CD14-positive monocyte (primary cell): ENCODE results near the gene VSIG1. TPM values are rescaled to one million over a fixed set of nuclear protein-coding genes. Genes with fewer than 3 reads are reported as not detected.

ENCODE experiments used
- DNase-seq, 3 donors: peaks; one replicate each; pipeline ENCODE4 v3.0.0-alpha.2; 2011 to 2022
- H2AFZ ChIP-seq: 2 replicates; pipeline ENCODE4 v1.6.0; 2012; ENCODE audit warnings: mild to moderate bottlenecking, low read depth, low read length, inconsistent platforms; ENCODE audit not compliant: insufficient read depth, poor library complexity, severe bottlenecking
- H3K27ac ChIP-seq, 2 donors: 1 replicate in 1 of 2; 2 replicates in 1 of 2; pipeline ENCODE4 v1.5.1; 2012 to 2013; ENCODE audit warnings: low read length in 2 of 2, control low read depth in 1 of 2, inconsistent platforms in 1 of 2, low read depth in 1 of 2, mild to moderate bottlenecking in 1 of 2
- H3K27me3 ChIP-seq, 2 donors: one replicate each; pipeline versions ENCODE4 v1.6.0 to v1.6.1; 2011 to 2013; ENCODE audit warnings: low read length in 2 of 2; ENCODE audit not compliant: control insufficient read depth in 2 of 2, insufficient read depth in 2 of 2
- H3K36me3 ChIP-seq, 2 donors: replicated peaks in 1 of 2; 1 replicate in 1 of 2; 2 replicates in 1 of 2; pipeline versions ENCODE4 v1.5.1 to v1.6.1; 2012 to 2013; ENCODE audit warnings: low read length in 2 of 2, control low read depth in 1 of 2, inconsistent platforms in 1 of 2, mild to moderate bottlenecking in 1 of 2; ENCODE audit not compliant: insufficient read depth in 2 of 2, control insufficient read depth in 1 of 2
- H3K4me1 ChIP-seq, 2 donors: 1 replicate in 1 of 2; 2 replicates in 1 of 2; pipeline versions ENCODE4 v1.5.1 to v1.6.1; 2012 to 2013; ENCODE audit warnings: low read length in 2 of 2, control low read depth in 1 of 2, inconsistent platforms in 1 of 2, mild to moderate bottlenecking in 1 of 2, moderate library complexity in 1 of 2; ENCODE audit not compliant: insufficient read depth in 2 of 2, control insufficient read depth in 1 of 2
- H3K4me2 ChIP-seq: replicated peaks from 2 replicates; pipeline ENCODE3; 2012; ENCODE audit warnings: low read length, moderate library complexity, mild to moderate bottlenecking; ENCODE audit not compliant: poor library complexity, severe bottlenecking; ENCODE audit errors: extremely low read depth
- H3K4me3 ChIP-seq, 3 experiments: fragments of 200-600 bp in 1 of 3; sonication (generic) in 1 of 3; replicated peaks in 1 of 3; 1 replicate in 2 of 3; 2 replicates in 1 of 3; pipeline ENCODE4 v1.5.1; 2011 to 2013; ENCODE audit warnings: low read length in 3 of 3, mild to moderate bottlenecking in 3 of 3, control low read depth in 2 of 3, low read depth in 2 of 3, inconsistent platforms in 1 of 3, moderate library complexity in 1 of 3
- H3K79me2 ChIP-seq: 2 replicates; pipeline ENCODE4 v1.6.0; 2012; ENCODE audit warnings: mild to moderate bottlenecking, control low read depth, inconsistent platforms, low read length, moderate library complexity; ENCODE audit not compliant: insufficient read depth
- H3K9ac ChIP-seq: 2 replicates; pipeline ENCODE4 v1.6.0; 2017; ENCODE audit warnings: low read length, mild to moderate bottlenecking; ENCODE audit not compliant: insufficient read depth, poor library complexity, severe bottlenecking
- H3K9me3 ChIP-seq, 2 donors: replicated peaks in 1 of 2; 1 replicate in 1 of 2; 2 replicates in 1 of 2; pipeline versions ENCODE4 v1.5.1 to v1.6.1; 2012 to 2013; ENCODE audit warnings: low read length in 2 of 2, control low read depth in 1 of 2; ENCODE audit not compliant: control insufficient read depth in 1 of 2, insufficient read depth in 1 of 2
- H4K20me1 ChIP-seq: 2 replicates; pipeline ENCODE4 v1.6.0; 2012; ENCODE audit warnings: mild to moderate bottlenecking, low read length, control low read depth, moderate library complexity; ENCODE audit not compliant: insufficient read depth
- H3K27ac Mint-ChIP-seq, 7 donors: one replicate each; pipeline ENCODE4 v1.8.0; 2020; ENCODE audit warnings: mild to moderate bottlenecking in 7 of 7, mixed read lengths in 7 of 7, moderate library complexity in 6 of 7, inconsistent platforms in 2 of 7
- H3K27me3 Mint-ChIP-seq, 3 donors: one replicate each; pipeline ENCODE4 v1.8.0; 2021 to 2022; ENCODE audit warnings: low read depth in 3 of 3, mild to moderate bottlenecking in 3 of 3, mixed read lengths in 3 of 3, moderate library complexity in 3 of 3, inconsistent platforms in 1 of 3
- H3K36me3 Mint-ChIP-seq, 2 donors: one replicate each; pipeline ENCODE4 v1.8.0; 2020; ENCODE audit warnings: mixed read lengths in 2 of 2, inconsistent platforms in 1 of 2, mild to moderate bottlenecking in 1 of 2
- H3K4me1 Mint-ChIP-seq: one replicate; pipeline ENCODE4 v1.8.0; 2020; ENCODE audit warnings: mild to moderate bottlenecking, mixed read lengths
- H3K4me3 Mint-ChIP-seq, 2 donors: one replicate each; pipeline ENCODE4 v1.8.0; 2020; ENCODE audit warnings: mild to moderate bottlenecking in 2 of 2, mixed read lengths in 2 of 2, moderate library complexity in 1 of 2
- H3K9me3 Mint-ChIP-seq, 7 donors: one replicate each; pipeline ENCODE4 v1.8.0; 2020 to 2022; ENCODE audit warnings: mixed read lengths in 7 of 7, mild to moderate bottlenecking in 6 of 7, moderate library complexity in 6 of 7, inconsistent platforms in 2 of 7
- CTCF ChIP-seq: fragments of 200-600 bp; IDR thresholded peaks from one replicate; pipeline ENCODE4 v1.8.0; 2022; ENCODE audit warnings: antibody characterized with exemption, mild to moderate bottlenecking
- WGBS: methylation state at CpG from one replicate; pipeline ENCODE4 v1.1.5; 2013; ENCODE audit warnings: missing lambda C conversion rate; ENCODE audit not compliant: insufficient coverage; 5-methylcytosine and 5-hydroxymethylcytosine counted together
- intact Hi-C, 2 donors: fragments of 100-400 bp; cut with micrococcal nuclease; formaldehyde crosslinking; loops; one replicate each; pipeline versions ENCODE4 v1.15.0 to v1.15.1; 2023
- polyA plus RNA-seq, 3 donors: library from polyadenylated mRNA; depleted of rRNA in 1 of 3; unstranded in 2 of 3; stranded (reverse) in 1 of 3; fragments of 300-500 nt in 2 of 3; fragments of >200 nt in 1 of 3; fragmentation: Illumina TruSeq in 2 of 3; gene quantifications; 1 replicate in 2 of 3; 2 replicates in 1 of 3; pipeline ENCODE4 v1.2.3, GENCODE V29; 2012 to 2021

VSIG1 gene
- polyA plus RNA-seq, 3 donors = not detected

GRCh38 chrX:108018656-108019381, 26.0 kb upstream of the VSIG1 start:
- peak overlapping the region in 1 of 2 donors; percentile 12 for H3K4me3 Mint-ChIP-seq
- peaks cover 0 to 11% (median 3%) of the 10 kb centered on the region in 7 donors for H3K9me3 Mint-ChIP-seq
- H3K27me3 Mint-ChIP-seq = peaks cover 0 to 2% (median 2%) of the 10 kb centered on the region in 3 donors
- H3K36me3 ChIP-seq = no peaks in the 10 kb centered on the region
- H3K4me1 ChIP-seq = no peaks in the 10 kb centered on the region
- TF ChIP-seq CTCF = no peak
- no peaks in the 10 kb centered on the region for H4K20me1 ChIP-seq
- peaks cover 0 to 3% of the 10 kb centered on the region in 2 donors for H3K27me3 ChIP-seq
- no peaks in the 10 kb centered on the region for H3K36me3 Mint-ChIP-seq
- no peak overlapping the region for H3K27ac ChIP-seq
- H3K27ac Mint-ChIP-seq = peak overlapping the region in 1 of 7 donors; percentile 5
- H2AFZ ChIP-seq = no peak overlapping the region
- DNase-seq = no peak
- H3K4me3 ChIP-seq = no peak overlapping the region
- H3K4me2 ChIP-seq = no peak overlapping the region
- intact Hi-C loops = no loop called here
- peaks cover 8% of the 10 kb centered on the region for H3K4me1 Mint-ChIP-seq
- no peak overlapping the region for H3K9ac ChIP-seq
- no peaks in the 10 kb centered on the region for H3K9me3 ChIP-seq
- 100% methylated on average over 1 of the region's 4 CpGs for WGBS
- no peaks in the 10 kb centered on the region for H3K79me2 ChIP-seq

- H3K9me3 ChIP-seq = no peaks in the 10 kb centered on the region
- Mint-ChIP-seq H3K36me3 (no peaks in the 10 kb centered on the region), H3K4me1 (peaks cover 8% of the 10 kb centered on the region), H3K4me3 (no peak overlapping the region), H3K9me3 (peaks cover 0 to 10% (median 2%) of the 10 kb centered on the region in 7 donors), H3K27me3 (peaks cover 0 to 3% (median 2%) of the 10 kb centered on the region in 3 donors), H3K27ac (no peak overlapping the region)
- no peak overlapping the region for H3K9ac ChIP-seq
- H3K79me2 ChIP-seq = no peaks in the 10 kb centered on the region
- no peak for DNase-seq
- intact Hi-C loops = no loop called here
- no peak overlapping the region for H3K4me2 ChIP-seq
- 0% methylated on average over 1 of the region's 3 CpGs for WGBS
- H2AFZ ChIP-seq = no peak overlapping the region
- H3K4me3 ChIP-seq = no peak overlapping the region
- TF ChIP-seq CTCF = no peak
- H3K27ac ChIP-seq = no peak overlapping the region
- no peaks in the 10 kb centered on the region for H3K36me3 ChIP-seq
- no peaks in the 10 kb centered on the region for H3K4me1 ChIP-seq
- peaks cover 0 to 3% of the 10 kb centered on the region in 2 donors for H3K27me3 ChIP-seq
- H4K20me1 ChIP-seq = no peaks in the 10 kb centered on the region
These were observed 25.4 kb upstream of the VSIG1 start for GRCh38 chrX:108019382-108019875.
